Measurements from ENCODE around the gene CYP2D6. TPM values are rescaled to one million over a fixed set of nuclear protein-coding genes. Genes with fewer than 3 reads are reported as not detected.
"Not testable (repeated sequence)": the region's sequence is repeated elsewhere in the genome, so short reads cannot be mapped to it uniquely, and the experiment has no call there.

CYP2D6 gene
- 10 to 100 TPM in 1 of 4 donors, 1 to 10 TPM in 3; 1.8 to 15.9 (median 3.7) TPM for polyA plus RNA-seq (ENCODE audit: insufficient read length in 4 of 4)

DNA sequence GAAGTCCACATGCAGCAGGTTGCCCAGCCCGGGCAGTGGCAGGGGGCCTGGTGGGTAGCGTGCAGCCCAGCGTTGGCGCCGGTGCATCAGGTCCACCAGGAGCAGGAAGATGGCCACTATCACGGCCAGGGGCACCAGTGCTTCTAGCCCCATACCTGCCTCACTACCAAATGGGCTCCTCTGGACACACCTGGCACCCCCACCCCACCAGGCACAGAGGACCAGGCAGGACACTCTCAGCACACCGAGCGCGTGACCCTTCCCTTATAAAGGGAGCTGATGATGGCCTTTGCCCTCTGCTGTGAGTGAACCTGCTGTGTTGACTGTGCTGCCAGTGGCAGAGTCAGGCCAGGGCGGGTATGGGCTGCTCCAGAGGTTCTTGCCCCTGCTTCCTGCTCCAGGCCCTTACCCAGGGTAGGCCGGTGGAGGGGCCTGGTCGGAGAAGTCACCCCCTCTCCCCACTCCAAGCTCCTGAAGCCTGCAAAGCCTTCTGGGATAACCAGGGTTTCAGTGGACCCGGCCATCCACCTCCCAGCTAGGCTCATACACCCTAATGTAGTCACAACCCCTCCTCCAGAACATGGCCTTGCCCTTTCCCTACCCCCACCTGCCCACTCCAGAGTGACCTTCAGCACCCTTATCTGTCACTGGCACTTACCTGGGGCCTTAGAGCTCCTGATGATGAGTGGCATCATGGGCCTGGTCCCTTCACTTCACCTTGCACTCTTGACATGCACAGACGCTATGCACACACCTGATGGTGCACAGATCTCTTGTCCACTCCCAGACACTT, at the start of gene CYP2D6:
TSS of gene CYP2D6 (minus strand) at position 172 of the 793 bp plus-strand sequence. CDS start at position 153, 19 bp downstream.
- not testable (repeated sequence) for DNase-seq (ENCODE audit: low read depth in 4 of 4, low spot score in 3 of 4)

DNA sequence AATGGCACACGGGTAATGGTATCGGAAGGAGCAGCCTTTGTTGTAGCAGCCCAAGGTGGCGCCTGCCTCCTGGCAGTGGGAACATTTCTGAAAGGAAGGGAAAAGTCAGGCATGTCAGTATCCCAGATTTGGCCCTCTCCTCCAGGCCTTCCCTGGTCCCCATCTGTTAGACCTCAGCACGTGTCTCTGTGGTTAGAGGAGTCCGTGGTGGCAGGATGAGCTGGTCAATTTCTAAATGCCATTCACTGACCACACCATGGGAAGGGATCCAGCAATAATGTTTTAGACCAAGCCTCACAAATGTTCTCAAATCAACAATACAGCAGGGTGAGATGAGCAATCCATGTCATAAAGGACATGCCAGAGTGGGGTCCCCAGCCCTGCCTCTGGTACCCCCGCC, 49.0 kb upstream of the CYP2D6 start:
- DNase-seq (ENCODE audit: low read depth in 4 of 4, low spot score in 3 of 4) = no peak

DNA sequence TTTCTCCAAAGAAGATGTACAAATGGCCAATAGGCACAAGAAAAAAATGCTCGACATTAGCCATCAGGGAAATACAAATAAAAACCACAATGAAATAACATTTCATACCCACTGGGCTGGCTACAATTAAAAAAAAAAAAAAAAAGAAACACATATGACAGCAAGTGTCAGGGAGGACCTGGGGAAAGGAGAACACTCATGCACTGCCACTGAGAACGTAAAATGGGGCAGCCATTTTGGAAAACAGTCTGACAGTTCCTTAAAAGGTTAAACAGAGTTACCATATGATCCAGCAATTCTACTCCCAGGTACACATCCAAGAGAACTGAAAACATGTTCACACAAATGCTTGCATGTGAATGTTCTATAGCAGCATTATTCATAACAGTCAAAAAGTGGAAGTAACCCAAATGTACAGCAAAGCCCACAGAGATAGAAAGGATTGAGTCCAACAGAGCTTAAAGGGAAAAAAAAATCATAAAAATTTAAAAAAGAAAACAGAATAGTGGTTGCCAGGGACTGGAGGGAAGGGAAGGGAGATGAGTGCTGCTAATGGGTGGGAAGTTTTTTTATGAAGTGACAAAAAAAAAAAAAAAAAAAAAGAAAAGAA, 48.4 kb upstream of the CYP2D6 start:
- no peak for DNase-seq (ENCODE audit: low read depth in 4 of 4, low spot score in 3 of 4)

GRCh38 chr22:42177891-42178336, 47.3 kb upstream of the CYP2D6 start:
- peak in 3 of 4 donors; percentile 26 to 55 (median 39) for DNase-seq (ENCODE audit: low read depth in 4 of 4, low spot score in 3 of 4)

DNA sequence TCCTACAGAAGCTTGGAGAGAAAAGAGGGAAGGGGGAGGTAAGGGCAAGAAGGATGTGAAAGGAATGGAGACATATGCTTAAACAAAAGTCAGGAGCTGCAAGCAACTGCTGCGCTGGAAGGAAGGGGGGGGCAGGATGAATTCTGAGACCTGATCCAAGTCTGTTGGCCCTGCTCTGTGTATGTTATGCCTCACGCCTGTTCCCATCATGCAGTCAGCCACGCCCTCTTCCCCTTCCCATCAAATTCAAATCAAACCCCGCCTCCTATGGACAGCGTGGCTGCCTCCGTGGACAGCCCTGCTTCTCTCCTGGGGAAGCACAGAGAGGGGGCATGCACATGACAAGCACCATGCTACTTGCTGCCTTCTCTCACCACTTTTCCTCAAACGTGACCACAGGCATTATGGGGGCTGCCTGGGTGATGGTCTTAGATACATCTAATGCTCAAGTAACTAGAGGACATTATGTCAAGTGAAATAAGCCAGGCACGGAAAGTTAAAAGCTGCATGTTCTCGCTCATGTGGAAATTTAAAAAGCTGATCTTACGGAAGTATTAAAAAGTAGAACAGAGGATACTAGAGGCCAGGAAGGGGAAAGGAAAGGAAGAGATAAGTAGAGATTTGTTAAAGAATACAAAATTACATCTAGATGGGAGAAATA, 45.8 kb upstream of the CYP2D6 start:
- DNase-seq (ENCODE audit: low read depth in 4 of 4, low spot score in 3 of 4) = no peak

- no peak for DNase-seq (ENCODE audit: low read depth in 4 of 4, low spot score in 3 of 4)
These were observed 43.5 kb upstream of the CYP2D6 start for GRCh38 chr22:42174062-42174461.

GRCh38 chr22:42173183-42173926, 42.7 kb upstream of the CYP2D6 start:
- no peak for DNase-seq (ENCODE audit: low read depth in 4 of 4, low spot score in 3 of 4)

- no peak for DNase-seq (ENCODE audit: low read depth in 4 of 4, low spot score in 3 of 4)
These were observed 42.2 kb upstream of the CYP2D6 start for GRCh38 chr22:42172773-42173172.

GRCh38 chr22:42171946-42172719, 41.5 kb upstream of the CYP2D6 start:
- no peak for DNase-seq (ENCODE audit: low read depth in 4 of 4, low spot score in 3 of 4)

DNA sequence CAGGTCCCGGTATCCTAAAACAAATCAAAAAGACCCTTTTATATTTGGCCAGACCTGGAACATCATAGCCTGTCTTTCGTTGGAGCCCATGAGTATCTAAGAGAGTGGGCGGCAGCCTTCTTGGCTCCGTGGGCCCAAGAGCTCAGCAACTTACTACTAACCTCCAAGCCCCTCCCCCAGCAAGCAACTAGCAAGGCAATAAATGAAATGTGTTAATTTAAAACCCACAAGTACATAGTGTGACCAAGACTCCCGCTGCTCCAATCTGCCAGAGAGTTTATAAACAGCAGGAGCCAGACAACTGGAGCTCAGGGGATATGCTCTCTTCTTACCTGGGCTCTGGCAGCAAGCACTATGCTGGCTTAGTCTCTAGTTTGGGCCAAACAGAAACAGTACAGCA, 40.8 kb upstream of the CYP2D6 start:
- no peak for DNase-seq (ENCODE audit: low read depth in 4 of 4, low spot score in 3 of 4)

GRCh38 chr22:42170946-42171345, 40.3 kb upstream of the CYP2D6 start:
- DNase-seq (ENCODE audit: low read depth in 4 of 4, low spot score in 3 of 4) = no peak

DNA sequence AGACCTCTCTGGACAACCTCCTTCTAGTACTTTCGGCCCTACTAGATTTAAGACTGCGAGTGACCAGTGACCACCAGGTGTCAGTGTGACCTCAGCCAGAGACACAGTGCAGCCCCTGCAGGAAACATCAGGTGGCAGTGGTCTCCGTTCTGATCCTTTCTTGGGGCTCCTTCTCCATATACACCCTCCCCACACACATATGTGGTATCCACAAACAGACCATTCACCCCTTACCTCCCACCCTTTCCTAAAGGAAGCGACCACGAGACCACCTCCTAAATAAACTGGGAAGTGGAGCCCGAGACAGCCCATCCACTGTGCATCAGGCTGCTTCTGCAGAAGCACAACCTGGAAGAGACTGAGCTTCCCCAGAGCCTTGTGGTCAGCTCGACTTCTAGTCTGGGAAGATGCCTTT, 38.5 kb upstream of the CYP2D6 start:
- peak; percentile 52 to 65 (median 61) for DNase-seq (ENCODE audit: low read depth in 4 of 4, low spot score in 3 of 4)

GRCh38 chr22:42168476-42168875, 37.9 kb upstream of the CYP2D6 start:
- DNase-seq (ENCODE audit: low read depth in 4 of 4, low spot score in 3 of 4) = no peak

DNA sequence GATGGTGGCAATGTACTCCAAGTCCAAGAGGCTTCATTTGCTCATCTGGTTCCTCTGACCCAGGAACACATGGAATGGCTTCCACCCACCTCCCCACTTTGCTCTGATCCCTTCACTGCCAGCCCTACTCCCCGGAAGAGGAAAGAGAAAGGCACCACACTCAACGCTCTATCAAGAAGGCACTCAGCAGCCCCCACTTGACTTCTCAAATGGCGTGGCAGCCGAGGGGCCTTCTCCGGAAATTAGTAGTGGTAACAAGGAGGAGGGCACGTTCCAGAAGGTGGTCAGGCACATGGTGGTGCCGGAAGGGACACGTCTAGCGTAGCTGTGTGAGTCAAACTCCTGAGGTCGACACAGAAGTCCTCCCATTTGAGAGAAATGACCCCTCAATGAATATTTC, 36.5 kb upstream of the CYP2D6 start:
- no peak for DNase-seq (ENCODE audit: low read depth in 4 of 4, low spot score in 3 of 4)

DNA sequence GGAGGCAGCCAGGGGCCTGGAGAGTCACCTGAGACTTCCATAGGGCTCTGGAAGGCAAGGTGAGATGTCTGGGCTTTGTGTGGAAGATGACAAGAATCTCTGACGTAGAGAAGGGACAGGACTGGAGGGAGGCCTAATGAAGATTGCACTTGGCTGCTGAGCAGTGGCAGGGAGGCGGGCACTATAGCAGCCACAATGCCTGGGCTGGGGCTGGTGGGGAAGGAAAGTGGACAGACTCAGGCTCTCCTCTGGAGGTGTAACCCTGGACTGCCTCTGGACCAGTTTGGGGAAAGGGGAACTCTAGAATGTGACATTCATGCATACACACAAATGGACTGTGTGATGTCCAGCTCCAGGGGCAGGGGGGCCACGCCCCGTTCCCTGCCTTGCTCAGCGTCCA, 34.3 kb upstream of the CYP2D6 start:
- no peak for DNase-seq (ENCODE audit: low read depth in 4 of 4, low spot score in 3 of 4)

- no peak for DNase-seq (ENCODE audit: low read depth in 4 of 4, low spot score in 3 of 4)
These were observed 32.9 kb upstream of the CYP2D6 start for GRCh38 chr22:42163515-42163914.

- DNase-seq (ENCODE audit: low read depth in 4 of 4, low spot score in 3 of 4) = no peak
These were observed 32.3 kb upstream of the CYP2D6 start for GRCh38 chr22:42162728-42163489.

DNA sequence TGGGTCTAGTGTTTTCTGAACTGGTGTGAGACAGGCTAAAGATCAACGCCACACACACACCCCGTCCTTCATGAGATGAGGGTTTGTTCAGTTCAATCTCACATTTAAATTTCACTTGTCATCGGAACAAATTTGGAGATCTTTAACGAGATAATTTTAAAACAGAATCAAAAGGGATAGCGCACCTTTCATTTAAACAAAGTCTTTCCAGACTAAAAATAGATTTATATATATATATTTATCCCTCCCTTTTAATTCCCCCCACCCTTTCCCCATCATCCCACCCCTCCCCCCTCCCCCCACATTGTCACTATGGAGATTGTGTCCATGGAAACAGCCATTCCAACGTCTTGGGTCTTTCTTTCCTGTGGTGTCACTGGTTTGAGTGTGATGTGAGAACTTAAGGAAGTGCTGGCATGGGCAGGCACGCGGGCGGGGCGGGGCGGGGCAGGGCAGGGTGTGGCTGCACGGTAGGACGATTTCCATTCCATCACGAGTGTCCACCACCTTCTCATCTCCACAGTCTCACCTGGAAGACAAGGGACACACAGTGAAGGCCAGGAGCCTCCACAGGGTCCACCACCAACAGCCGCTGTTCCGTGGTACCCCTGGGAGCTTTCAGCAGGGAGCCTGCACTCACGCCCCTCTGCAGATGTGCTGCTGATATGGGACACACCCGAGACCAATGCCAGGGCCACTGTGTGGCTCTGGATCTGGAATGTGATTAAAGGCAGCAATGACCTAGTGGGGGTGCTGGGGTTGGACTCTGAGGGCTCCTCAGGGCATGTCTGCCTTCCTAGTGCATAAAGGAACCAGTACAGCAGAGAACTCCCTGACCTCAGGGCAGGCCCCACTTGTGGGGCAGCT, 30.5 kb upstream of the CYP2D6 start:
- no peak for DNase-seq (ENCODE audit: low read depth in 4 of 4, low spot score in 3 of 4)
